GM12865 (cell line): ENCODE data around the gene DNAJA1.

ENCODE experiments used
- DNase-seq: peaks from one replicate; pipeline ENCODE4 v3.0.0; 2010; ENCODE audit warnings: low read depth
- H3K4me3 ChIP-seq: 2 replicates; pipeline ENCODE4 v1.5.1; 2011; ENCODE audit warnings: mild to moderate bottlenecking, low read depth, low read length, control low read depth
- CTCF ChIP-seq: IDR thresholded peaks from 2 replicates; pipeline ENCODE4 v1.5.1; 2011; ENCODE audit warnings: low read length, control low read depth, low read depth, inconsistent platforms; ENCODE audit not compliant: insufficient read depth; ENCODE audit errors: missing control alignments

Gene DNAJA1

GRCh38 chr9:33019797-33020196 lies 5.3 kb upstream of the DNAJA1 start:
- H3K4me3 ChIP-seq, result no peak overlapping the region
- no peak for DNase-seq
- no peak for TF ChIP-seq CTCF

GRCh38 chr9:33022303-33022702 lies 2.8 kb upstream of the DNAJA1 start:
- no peak for DNase-seq
- no peak overlapping the region for H3K4me3 ChIP-seq
- no peak for TF ChIP-seq CTCF

- DNase-seq, result no peak
- H3K4me3 ChIP-seq, result peak overlapping the region; percentile 3; the same call in 1 of the 2 replicates
- no peak for TF ChIP-seq CTCF
Measured at GRCh38 chr9:33022755-33023154, 2.3 kb upstream of the DNAJA1 start.

GRCh38 chr9:33023661-33024060 lies 1.4 kb upstream of the DNAJA1 start:
- no peak for TF ChIP-seq CTCF
- H3K4me3 ChIP-seq, result peak overlapping the region; percentile 96
- no peak for DNase-seq

GRCh38 chr9:33024126-33024965 lies 727 bp upstream of the DNAJA1 start:
- no peak for TF ChIP-seq CTCF
- peak; percentile 71 for DNase-seq
- H3K4me3 ChIP-seq, result peak overlapping the region; percentile 96

- TF ChIP-seq CTCF, result no peak
- H3K4me3 ChIP-seq, result peak overlapping the region; percentile 96
- DNase-seq, result peak; percentile 78
Measured at GRCh38 chr9:33025572-33026342, 684 bp downstream of the DNAJA1 start.
